HG03378 (cell line): ENCODE results near the gene ELMO3.

Experiments
- ATAC-seq: cut with Tn5 transposase; IDR thresholded peaks from one replicate; pipeline ENCODE4 v1.9.1; 2021; ENCODE audit warnings: mild to moderate bottlenecking, moderate library complexity; ENCODE audit not compliant: unreplicated experiment

Gene ELMO3

GRCh38 chr16:67196881-67197280 is 2.0 kb upstream of the ELMO3 start:
- no peak for ATAC-seq

GRCh38 chr16:67197704-67198103 is 1.2 kb upstream of the ELMO3 start:
- no peak for ATAC-seq

- ATAC-seq = no peak
Measured at GRCh38 chr16:67198238-67198734, 645 bp upstream of the ELMO3 start.

GRCh38 chr16:67199808-67200198 is 872 bp downstream of the ELMO3 start:
- ATAC-seq = no peak

GRCh38 chr16:67200491-67200890 is 1.6 kb downstream of the ELMO3 start:
- no peak for ATAC-seq

GRCh38 chr16:67201411-67202345 is 2.7 kb downstream of the ELMO3 start:
- ATAC-seq = no peak

DNA sequence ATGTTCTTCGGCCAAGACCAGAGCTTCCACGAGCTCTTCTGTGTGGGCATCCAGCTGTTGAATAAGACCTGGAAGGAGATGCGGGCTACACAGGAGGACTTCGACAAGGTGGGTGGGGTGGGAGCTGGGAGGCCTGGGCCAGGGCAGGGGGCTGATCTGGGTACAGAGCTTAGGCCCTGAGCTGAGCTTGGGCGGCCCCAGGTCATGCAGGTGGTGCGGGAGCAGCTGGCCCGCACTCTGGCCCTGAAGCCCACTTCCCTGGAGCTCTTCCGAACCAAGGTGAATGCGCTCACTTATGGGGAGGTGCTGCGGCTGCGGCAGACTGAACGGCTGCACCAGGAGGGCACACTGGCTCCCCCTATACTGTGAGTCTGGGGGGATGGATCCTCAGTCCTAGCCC is 3.5 kb downstream of the ELMO3 start:
- ATAC-seq = no peak

GRCh38 chr16:67202956-67203493 is 4.1 kb downstream of the ELMO3 start:
- no peak for ATAC-seq

DNA sequence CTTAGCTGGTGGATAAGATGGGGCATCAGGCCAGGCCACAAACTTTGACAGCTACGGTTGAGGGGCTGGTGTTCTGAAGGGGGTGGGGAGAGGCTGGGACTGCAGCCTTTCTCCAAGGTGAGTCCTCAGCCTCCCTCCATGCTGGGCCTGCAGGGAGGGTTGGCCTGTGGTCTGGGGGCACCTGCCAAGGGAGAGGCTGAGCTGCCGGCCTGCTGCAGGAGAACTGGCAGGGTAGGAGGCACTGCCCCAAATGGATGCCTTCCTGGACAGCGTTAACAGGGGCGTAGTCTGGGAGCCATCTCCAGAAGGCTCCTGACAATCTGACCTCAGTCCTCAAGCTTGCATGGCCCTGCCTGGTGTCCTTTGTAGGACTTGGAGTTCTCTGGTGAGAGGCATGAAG is 5.1 kb downstream of the ELMO3 start:
- no peak for ATAC-seq

- ATAC-seq = no peak
Measured at GRCh38 chr16:67206129-67206837, 7.4 kb downstream of the ELMO3 start.

DNA sequence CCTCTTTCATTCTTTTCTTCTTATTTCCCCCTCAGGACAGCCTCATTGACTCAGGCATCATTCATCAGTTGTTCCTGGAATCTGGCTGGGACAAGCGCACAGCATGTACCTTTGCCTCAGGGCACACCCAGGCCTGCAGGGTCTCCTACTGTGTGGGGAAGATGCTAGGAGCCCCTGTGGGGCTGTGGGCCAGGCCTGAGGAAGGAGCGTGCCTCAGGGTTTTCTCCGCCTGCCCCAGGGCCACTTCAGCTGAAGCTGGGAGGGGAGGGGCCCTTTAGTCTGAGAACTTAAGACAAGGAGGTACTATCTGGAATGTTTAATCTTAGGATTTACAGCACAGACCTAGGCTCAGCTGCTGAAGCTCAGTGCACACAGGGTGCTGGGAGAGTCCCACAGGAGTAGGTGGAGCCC is 7.9 kb downstream of the ELMO3 start:
- ATAC-seq = no peak

DNA sequence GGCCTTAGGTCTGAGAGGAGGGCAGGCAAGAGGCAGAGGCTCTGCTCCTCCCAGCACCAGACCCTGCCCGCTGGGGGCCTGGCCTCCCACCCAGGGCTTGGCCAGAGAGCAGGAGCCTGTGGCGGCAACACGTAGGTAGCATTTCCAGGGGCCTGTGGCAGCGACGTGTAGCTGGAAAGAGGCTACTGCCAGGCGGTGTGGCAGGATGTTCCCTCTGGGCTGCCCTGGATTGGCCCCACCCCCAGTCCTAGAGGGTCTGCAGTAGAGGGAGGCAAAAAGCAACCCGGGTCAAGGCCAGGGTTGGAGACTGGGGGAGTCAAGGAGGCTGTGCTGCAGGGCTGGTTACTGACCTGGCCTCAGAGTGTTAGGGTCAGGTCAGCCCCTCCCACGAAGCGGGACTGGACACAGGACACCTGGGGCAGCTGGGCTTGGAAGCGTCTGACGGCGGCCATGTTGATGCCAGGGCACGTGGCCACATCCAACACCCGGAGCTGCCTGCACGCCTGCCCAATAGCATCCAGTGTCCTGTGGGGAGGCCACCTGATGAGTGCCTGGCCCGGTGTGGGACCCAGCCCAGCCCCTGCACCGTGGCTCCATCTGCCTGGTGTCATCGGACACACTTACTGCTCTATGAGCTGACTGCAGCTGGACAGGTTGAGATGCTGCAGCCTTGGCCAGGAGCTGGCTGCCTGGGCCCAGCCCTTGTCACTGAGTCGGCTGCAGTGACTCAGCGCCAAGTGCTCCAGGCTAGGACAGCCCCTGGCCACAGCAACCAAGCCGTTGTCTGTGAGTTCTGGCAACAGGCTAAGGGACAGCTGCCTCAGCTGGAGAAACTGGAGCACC is 8.5 kb downstream of the ELMO3 start:
- no peak for ATAC-seq

GRCh38 chr16:67208154-67208896 is 9.4 kb downstream of the ELMO3 start:
- no peak for ATAC-seq

DNA sequence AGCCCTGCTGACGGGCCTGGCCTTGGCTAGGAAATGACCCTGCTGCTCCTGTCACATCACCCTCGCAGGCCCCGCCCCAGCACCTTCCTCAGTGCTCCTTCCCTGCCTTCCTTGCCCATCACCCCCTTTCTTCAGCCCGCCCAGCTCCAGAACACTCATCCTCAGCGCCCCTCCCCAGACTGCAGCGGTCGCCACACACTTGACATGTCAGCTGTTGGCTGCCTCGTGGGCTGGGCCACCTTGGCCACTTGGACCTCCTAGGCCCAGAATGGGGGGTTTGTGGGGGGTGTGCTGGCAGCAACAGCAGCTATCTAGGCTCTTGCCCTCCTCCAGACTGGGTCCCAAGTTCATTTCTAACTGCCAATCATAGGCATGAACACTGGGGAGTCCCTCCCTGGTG is 10.6 kb downstream of the ELMO3 start:
- ATAC-seq = no peak

GRCh38 chr16:67210069-67210937 is 11.4 kb downstream of the ELMO3 start:
- ATAC-seq = no peak

DNA sequence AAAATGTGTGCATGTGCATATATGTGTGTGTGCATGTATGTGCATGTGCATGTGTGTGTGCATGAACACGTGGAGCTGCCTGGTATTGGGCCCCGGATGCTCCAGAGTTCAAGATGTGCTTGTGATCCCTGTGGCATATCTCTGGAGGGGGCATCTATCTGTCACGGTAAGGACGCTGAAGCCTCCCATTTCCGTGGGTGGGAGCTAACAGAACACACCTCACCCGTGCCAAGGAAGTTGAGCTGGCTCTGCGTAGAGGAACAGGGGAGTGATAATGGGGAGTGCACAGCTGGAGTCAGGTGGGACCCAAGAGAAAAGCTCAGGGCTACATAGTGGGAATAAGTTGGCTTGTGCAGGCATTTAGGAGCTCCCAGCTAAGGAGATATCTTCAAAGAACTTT is 12.7 kb downstream of the ELMO3 start:
- ATAC-seq = no peak

DNA sequence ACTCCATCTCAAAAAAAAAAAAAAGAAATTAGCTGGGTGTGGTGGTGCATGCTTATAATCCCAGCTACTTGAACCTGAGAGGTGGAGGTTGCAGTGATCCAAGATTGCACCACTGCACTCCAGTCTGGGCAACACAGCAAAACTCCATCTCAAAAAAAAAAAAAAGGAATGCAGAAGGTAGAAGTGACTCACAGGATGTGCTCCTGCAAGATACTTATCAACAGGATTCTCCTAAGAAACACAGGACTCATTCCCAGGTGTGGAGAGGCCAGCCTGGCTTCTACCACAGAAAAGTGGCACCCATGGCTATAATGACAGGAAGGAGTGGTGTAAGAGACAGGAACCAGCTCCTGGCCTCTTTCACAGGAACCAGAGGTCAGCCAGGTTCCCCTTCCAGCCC is 13.8 kb downstream of the ELMO3 start:
- no peak for ATAC-seq

DNA sequence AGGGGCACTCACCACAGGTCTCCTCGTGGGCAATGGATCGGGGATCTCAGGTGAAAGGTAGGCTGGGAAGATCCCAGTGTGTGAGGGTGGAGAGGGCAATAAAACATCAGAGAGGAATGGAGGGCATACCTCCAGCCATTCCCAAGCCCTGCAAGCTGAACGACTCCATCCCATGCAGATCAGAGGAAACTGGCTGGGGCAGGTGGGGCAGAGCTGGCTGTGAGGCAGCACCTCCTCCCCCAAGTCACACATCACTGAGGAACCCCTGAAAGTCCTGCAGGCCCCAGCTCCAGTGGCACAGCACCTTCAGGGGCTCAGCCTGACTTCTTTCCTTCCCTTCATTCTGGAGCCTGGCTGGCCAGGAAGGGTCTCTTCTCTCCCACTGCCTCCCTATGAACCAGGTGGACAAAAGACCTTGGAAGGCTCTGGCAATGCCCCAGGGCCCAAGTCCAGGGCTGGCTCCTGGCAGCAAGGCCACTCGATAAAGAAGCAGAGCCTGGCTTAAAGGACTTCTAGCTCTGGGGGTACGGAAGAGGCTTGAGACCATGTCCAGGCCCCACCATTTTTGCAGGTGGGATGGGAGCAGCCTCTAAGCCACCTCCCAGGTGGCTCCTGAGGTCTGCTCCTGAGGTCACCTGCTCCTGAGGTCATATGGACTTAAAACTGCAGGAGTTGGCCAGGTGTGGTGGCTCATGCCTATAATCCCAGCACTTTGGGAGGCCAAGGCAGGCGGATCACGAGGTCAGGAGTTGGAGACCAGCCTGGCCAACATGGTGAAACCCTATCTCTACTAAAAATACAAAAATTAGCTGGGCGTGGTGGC is 14.5 kb downstream of the ELMO3 start:
- no peak for ATAC-seq
